Activated CD4-positive, alpha-beta T cell treated with anti-CD3 and anti-CD28 coated beads for 4 hours (primary cell): Measurements from ENCODE around the gene PAK5.

Experiments used
- DNase-seq, 2 donors: peaks; one replicate each; pipeline ENCODE4 v3.0.0-alpha.2; 2020

The PAK5 gene

GRCh38 chr20:9490161-9490560 is 348.7 kb downstream of the PAK5 start:
- DNase-seq, result no peak

GRCh38 chr20:9488063-9488462 is 350.8 kb downstream of the PAK5 start:
- no peak for DNase-seq
